ENCODE data around the gene SMAP1. TPM values are rescaled to one million over a fixed set of nuclear protein-coding genes. Genes with fewer than 3 reads are reported as not detected.
A peak's percentile ranks its signal among the peaks of the same experiment; 100 is the strongest.

The SMAP1 gene
- 10 to 100 TPM in 11 of 12 donors, not detected in 1; 26.4 to 34.9 (median 30.7) TPM for polyA plus RNA-seq (ENCODE audit: insufficient read length in 12 of 12)
- long read RNA-seq, donor 1, partial matches to known transcripts, result 33 of 35 reads
- long read RNA-seq, donor 1, other reads (novel, unspliced or antisense), result 0 of 35 reads
- long read RNA-seq, donor 2, partial matches to known transcripts, result 7 of 11 reads
- long read RNA-seq, donor 2, other reads (novel, unspliced or antisense), result 0 of 11 reads
- long read RNA-seq, donor 3, partial matches to known transcripts, result 0 of 3 reads
- long read RNA-seq, donor 3, other reads (novel, unspliced or antisense), result 0 of 3 reads
- long read RNA-seq, donor 4, partial matches to known transcripts, result 9 of 10 reads
- long read RNA-seq, donor 4, other reads (novel, unspliced or antisense), result 0 of 10 reads
- long read RNA-seq, donor 5, transcript SMAP1-203 (11 exons, 3,333 nt), result major isoform, 7 of 20 reads
- long read RNA-seq, donor 5, partial matches to known transcripts, result 10 of 20 reads
- long read RNA-seq, donor 5, other reads (novel, unspliced or antisense), result 0 of 20 reads
- long read RNA-seq, donor 6, partial matches to known transcripts, result 0 of 1 reads
- long read RNA-seq, donor 6, other reads (novel, unspliced or antisense), result 0 of 1 reads
- long read RNA-seq, donor 7, partial matches to known transcripts, result 0 of 3 reads
- long read RNA-seq, donor 7, other reads (novel, unspliced or antisense), result 0 of 3 reads
- long read RNA-seq, donor 8, transcript SMAP1-203 (11 exons, 3,333 nt), result major isoform, 7 of 9 reads
- long read RNA-seq, donor 8, partial matches to known transcripts, result 0 of 9 reads
- long read RNA-seq, donor 8, other reads (novel, unspliced or antisense), result 0 of 9 reads
- long read RNA-seq, donor 9, result 0 reads
- long read RNA-seq, donor 10, partial matches to known transcripts, result 0 of 4 reads
- long read RNA-seq, donor 10, other reads (novel, unspliced or antisense), result 0 of 4 reads
- long read RNA-seq, donor 11, partial matches to known transcripts, result 8 of 9 reads
- long read RNA-seq, donor 11, other reads (novel, unspliced or antisense), result 0 of 9 reads

GRCh38 chr6:70667711-70668498 is at the start of gene SMAP1:
Gene SMAP1, plus strand, starts transcription at chr6:70667883. Its CDS starts 141 bp downstream, at chr6:70668024.
- peak; percentile 93 for DNase-seq

DNA sequence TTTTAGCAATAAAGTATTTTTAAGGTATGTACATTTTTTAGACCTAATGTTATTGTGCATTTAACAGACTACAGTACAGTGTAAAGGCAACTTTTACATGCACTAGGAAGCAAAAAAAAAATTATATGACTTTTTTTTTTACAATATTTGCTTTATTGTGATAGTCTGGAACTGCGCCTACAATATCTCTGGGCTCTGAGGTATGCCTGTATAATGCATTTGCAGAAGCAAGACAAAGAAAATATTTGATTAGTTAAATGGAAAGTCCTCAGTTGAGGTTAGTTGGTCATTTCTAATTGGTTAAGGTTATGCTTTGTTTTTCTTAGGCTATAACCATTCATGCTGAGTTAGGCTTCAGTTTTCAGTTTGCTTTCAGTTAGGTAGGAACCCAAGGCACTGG is 46.9 kb upstream of the SMAP1 start:
- no peak for DNase-seq

DNA sequence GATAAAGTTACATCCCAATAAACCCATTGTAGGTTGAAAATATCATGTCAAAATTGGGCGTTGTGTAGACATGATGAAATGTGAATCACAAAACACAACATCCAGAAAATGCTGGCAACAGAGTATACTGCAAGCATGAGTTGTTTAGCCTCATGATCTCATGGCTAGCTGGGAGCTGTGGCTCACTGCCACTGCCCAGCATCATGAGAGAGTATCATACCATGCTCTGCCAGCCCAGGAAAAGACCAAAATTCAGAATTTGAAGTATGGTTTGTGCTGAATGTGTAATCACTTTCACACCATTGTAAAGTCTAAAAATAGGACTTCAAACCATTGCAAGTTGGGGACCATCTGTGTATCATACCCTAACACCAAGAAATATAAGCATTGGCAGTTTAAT is 45.2 kb upstream of the SMAP1 start:
- no peak for DNase-seq

GRCh38 chr6:70625436-70625835 is 42.2 kb upstream of the SMAP1 start:
- DNase-seq, result no peak

DNA sequence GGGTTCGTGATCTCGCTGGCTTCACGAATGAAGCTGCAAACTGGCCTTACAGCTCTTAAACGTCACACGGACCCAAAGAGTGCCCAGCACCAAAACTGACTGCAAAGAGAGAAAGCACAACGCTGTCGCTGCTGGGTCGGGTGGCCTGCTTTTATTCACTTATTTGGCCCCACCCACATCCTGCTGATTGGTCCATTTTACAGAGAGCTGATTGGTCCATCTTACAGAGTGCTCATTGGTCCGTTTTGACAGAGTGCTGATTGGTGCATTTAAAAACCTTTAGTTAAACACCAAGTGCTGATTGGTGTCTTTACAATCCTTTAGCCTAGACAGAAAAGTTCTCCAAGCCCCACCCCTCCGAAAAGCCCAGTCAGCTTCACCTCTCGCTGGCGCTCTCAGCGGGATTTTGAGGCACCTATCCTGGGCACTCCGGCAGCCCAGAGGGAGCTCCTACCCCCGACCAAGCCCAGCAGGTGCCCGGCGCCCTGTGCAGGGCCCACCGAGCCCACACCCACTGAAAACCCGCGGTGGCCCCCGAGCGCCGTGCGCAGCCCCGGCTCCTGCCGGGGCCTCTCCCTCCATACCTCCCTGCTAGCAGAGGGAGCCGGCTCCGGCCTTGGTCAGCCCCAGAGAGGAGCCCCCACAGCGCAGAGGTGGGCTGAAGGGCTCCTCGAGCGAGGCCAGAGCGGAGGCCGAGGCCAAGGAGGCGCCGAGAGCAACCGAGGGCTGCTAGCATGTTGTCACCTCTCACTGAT is 40.0 kb upstream of the SMAP1 start:
- no peak for DNase-seq

- no peak for DNase-seq
Observed at GRCh38 chr6:70629929-70630328, 37.8 kb upstream of the SMAP1 start.

DNA sequence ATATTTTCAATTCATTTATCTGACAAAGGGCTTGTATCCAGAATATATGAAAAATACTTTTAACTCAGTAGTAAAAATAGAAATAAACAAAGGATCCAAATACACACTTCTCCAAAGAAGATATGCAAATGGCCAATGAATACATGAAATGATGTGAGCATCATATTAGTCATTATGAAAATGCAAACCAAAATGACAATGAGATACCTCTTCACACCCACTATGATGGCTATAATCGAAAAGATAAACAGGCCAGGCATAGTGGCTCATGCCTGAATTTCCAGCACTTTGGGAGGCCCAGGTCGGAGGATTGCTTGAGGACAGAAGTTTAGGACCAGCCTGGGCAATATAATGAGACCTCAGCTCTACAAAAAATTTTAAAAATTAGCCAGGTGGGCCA is 33.8 kb upstream of the SMAP1 start:
- DNase-seq, result no peak

- DNase-seq, result no peak
Observed at GRCh38 chr6:70636596-70636995, 31.1 kb upstream of the SMAP1 start.

DNA sequence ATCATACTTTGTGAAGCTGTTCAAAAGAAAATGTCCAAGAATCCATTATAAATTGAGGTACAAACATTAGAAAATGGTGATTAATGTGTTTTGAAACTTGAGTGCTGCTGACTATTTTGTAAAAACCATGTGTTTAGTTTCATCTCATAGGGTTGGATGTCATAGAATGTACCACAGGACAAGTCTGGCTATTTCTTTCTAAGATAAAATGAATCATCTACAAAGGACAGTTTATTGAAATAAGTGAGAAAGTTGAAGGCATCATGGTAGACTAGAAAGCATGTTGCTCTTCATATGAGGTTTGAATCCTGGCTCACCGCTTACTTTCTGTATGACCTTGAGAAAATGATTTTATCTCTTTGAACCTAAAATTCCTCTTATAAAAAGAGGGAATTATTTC is 29.2 kb upstream of the SMAP1 start:
- no peak for DNase-seq

DNA sequence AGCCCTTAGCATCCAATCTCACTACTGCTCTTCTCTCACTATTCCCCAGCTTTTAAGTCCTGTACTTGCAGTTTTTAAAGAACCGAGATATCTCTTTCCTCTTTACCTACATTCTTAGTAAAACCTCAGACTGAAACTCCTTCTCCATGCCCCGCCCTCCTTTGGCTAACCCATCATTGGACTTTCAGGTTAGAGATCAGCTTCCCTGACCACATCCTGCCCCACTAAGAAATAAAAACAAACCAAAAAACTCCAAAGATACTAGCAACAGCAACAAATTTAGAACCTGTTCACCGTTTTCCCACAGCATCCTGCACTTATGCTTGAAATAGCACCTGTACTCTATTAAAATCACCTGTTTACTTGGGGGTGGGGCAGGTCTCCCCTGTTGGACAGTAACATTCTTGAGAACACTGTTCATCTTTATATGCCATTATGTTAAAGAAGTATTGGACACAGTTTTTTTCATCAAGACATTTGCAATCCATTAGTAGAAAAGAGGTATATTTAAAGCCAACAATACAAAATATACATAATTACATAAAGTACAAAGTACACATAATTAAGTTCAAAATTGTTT is 16.3 kb upstream of the SMAP1 start:
- no peak for DNase-seq

- no peak for DNase-seq
Observed at GRCh38 chr6:70652216-70652615, 15.5 kb upstream of the SMAP1 start.

- no peak for DNase-seq
Observed at GRCh38 chr6:70657706-70658105, 10.0 kb upstream of the SMAP1 start.

DNA sequence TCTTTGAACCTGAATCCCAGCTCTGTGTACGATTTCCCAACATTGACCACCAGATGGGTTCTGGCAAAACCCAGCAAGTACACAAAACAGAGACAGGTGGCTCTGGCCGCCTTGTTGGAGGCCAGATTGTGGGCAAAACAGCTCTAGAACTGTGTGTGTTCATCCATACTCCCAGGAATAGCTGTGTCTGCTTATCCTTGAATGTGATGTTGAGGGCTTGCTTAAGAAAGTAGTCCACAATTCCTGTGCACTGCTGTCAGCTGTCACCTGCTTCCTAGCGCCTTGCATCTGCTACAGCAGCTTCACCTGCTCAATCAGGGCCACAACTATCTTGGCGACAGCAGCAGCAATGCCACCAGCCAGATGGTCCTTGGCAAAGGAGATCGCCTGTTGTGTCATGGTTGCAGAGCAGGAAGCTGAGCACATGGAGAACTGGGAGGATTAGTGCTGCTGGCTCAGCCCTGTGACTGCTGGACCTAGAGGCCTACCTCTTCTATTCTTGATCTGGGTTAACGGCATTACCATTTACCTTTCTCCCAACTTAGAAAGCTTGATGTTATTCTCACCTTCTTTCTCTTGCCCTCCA is 3.7 kb upstream of the SMAP1 start:
- no peak for DNase-seq

- no peak for DNase-seq
Observed at GRCh38 chr6:70666706-70667105, 977 bp upstream of the SMAP1 start.

- DNase-seq, result no peak
Observed at GRCh38 chr6:70667256-70667710, 400 bp upstream of the SMAP1 start.

- DNase-seq, result no peak
Observed at GRCh38 chr6:70668499-70668812, 773 bp downstream of the SMAP1 start.

GRCh38 chr6:70669133-70669532 is 1.4 kb downstream of the SMAP1 start:
- no peak for DNase-seq

GRCh38 chr6:70672549-70672948 is 4.9 kb downstream of the SMAP1 start:
- DNase-seq, result no peak

DNA sequence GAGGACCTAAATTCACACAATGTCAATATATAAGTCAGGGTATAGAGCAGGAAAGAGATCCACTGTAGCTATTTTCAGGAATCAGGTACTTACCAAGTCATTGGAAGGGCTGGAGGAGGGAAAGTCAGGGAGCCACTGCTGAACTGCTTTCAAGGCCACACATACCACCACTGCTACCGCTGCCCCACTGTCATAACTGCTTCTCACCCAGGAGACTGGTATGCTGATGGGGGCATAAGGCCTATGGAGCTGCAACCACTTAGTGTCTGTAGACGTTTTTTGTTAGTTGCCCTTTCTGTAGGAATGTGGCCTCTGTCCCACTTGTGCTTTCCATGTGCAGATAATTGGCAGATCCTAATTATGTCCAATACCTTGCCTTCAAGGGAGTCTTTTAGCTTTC is 5.4 kb downstream of the SMAP1 start:
- DNase-seq, result no peak

GRCh38 chr6:70673601-70674000 is 5.9 kb downstream of the SMAP1 start:
- no peak for DNase-seq

Data from muscle of arm (tissue), 14 donors.